GM12892 (cell line): Measurements from ENCODE around the gene CCDC152.

Source experiments
- POLR2A ChIP-seq: IDR thresholded peaks from 2 replicates; pipeline ENCODE4 v1.6.1; 2011; ENCODE audit warnings: low read depth, low read length, control low read depth
- POLR2AphosphoS5 ChIP-seq: IDR thresholded peaks from 2 replicates; pipeline ENCODE4 v1.6.1; 2011; ENCODE audit warnings: low read depth, low read length, control low read depth

DNA sequence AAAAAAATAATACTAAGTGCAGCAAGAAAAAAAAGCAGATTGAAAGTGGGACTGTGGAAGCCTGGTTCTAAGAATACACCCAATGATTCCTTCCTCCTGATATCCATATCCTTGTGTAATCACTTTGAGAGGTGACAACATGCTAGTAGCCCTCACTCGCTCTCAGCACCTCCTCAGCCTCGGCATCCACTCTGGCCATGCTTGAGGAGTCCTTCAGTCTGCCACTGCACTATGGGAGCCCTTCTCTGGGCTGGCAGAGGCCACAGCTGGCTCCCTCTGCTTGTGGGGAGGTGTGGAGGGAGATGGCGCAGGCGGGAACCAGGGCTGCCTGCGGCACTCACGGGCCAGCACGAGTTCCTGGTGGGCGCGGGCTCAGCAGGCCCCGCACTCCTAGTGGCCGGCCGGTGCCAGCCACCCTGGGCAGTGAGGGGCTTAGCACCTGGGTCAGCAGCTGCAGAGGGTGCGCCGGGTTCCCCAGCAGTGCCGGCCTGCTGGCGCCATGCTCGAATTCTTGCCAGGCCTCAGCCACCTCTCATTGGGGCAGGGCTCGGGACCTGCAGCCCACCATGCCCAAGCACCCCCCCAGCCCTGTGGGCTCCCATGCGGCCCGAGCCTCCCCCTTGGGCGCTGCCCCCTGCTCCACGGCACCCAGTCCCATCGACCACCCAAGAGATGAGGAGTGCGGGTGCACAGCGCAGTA lies 79.6 kb downstream of the CCDC152 start:
- no peak for TF ChIP-seq POLR2A
- no peak for TF ChIP-seq POLR2AphosphoS5
